ENCODE data around the gene PRRT1.

DNA sequence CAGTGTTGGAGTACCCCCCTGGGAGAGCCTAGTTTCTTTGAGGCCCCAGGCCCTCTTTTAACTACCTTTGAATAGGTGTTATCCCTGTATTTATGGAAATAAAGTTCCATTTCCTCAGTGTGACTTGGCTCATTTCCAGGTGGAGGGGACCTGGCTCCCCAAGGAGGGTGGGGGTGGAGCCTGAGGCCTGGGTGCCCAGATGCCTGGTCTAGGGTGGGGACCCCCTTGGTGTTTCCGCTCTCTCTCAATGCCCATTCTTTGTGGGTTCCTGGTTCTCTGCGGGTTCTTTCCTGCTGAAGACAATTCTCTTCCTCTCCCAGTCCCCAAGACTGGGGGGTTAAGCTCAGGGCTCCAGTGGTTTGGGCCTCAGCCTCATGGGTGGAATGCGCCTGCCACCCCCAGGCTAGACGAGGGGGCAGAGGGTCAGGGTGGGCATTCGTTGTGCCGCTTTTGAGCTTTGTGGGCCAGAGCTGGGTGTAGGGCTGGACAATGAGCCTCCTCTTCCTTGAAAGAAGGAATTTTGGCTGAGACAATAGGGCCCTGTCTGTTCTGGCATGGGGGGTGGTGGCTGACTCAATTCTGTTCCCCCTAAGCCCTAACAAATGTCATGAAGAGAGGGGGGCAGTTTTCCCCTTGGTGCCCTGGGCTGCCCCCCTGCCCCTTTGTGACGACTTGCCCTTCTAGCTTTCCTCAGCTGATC lies 12.0 kb upstream of the PRRT1 start:
- TF ChIP-seq, protein P1, sequence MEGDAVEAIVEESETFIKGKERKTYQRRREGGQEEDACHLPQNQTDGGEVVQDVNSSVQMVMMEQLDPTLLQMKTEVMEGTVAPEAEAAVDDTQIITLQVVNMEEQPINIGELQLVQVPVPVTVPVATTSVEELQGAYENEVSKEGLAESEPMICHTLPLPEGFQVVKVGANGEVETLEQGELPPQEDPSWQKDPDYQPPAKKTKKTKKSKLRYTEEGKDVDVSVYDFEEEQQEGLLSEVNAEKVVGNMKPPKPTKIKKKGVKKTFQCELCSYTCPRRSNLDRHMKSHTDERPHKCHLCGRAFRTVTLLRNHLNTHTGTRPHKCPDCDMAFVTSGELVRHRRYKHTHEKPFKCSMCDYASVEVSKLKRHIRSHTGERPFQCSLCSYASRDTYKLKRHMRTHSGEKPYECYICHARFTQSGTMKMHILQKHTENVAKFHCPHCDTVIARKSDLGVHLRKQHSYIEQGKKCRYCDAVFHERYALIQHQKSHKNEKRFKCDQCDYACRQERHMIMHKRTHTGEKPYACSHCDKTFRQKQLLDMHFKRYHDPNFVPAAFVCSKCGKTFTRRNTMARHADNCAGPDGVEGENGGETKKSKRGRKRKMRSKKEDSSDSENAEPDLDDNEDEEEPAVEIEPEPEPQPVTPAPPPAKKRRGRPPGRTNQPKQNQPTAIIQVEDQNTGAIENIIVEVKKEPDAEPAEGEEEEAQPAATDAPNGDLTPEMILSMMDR (conservative IDR thresholded peaks at IDR 0.05 in 1 of 2, IDR thresholded peaks at IDR 0.05 in 1 of 2; ENCODE audit: extremely low read depth in 1 of 2, insufficient read depth in 1 of 2, low read depth in 1 of 2, low read length in 2 of 2) = no peak
- TF ChIP-seq EZH2 (IDR thresholded peaks at IDR 0.05; ENCODE audit: borderline replicate concordance, low read length) = no peak

Measured in mammary epithelial cell (primary cell).